Suprapubic skin (tissue), 4 donors: Measurements from ENCODE around the gene MTTP.

Experiments
- EP300 ChIP-seq: sonication (generic); formaldehyde crosslinking; IDR thresholded peaks from one replicate; pipeline ENCODE4 v1.6.1; 2017; ENCODE audit warnings: antibody characterized with exemption
- POLR2A ChIP-seq, 2 donors: fragments of 450-650 bp; IDR thresholded peaks; one replicate each; pipeline ENCODE4 v1.6.1; 2017; ENCODE audit warnings: antibody characterized with exemption in 2 of 2, mild to moderate bottlenecking in 2 of 2, moderate library complexity in 2 of 2
- POLR2AphosphoS5 ChIP-seq, 3 donors: sonication (generic); formaldehyde crosslinking; IDR thresholded peaks; one replicate each; pipeline ENCODE4 v1.6.1; 2017; ENCODE audit warnings: antibody characterized with exemption in 3 of 3
- TF ChIP-seq, protein P1 (sequence below), 2 donors: fragments of 200-600 bp in 1 of 2; fragments of 450-650 bp in 1 of 2; sonication (generic) in 1 of 2; IDR thresholded peaks; one replicate each; pipeline ENCODE4 v1.5.1; 2016 to 2019; ENCODE audit warnings: antibody characterized with exemption in 2 of 2, mild to moderate bottlenecking in 1 of 2, moderate library complexity in 1 of 2

DNA sequence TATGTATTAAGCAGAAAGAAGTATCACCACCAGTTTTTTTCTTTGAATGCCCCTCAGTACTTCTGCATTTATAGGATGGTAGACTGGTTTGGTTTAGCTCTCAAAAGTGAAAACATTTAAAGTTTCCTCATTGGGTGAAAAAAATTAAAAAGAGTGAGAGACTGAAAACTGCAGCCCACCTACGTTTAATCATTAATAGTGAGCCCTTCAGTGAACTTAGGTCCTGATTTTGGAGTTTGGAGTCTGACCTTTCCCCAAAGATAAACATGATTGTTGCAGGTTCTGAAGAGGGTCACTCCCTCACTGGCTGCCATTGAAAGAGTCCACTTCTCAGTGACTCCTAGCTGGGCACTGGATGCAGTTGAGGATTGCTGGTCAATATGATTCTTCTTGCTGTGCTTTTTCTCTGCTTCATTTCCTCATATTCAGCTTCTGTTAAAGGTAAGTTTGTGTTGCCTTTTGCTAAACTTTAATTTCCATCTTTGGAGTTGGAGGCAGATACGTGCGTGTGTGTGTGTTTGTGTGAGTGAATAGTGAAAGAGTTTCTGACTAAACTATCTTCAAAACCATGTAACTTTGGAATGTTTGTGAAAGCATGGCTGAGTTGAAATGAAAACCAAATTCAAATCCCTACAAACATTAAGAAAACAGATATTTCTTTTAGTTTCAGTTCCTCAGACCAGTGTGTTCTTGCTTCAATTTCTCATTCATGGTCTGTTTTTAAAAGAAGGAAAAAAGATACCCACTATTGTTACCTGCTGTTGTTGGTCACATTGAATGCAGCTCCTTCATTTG is at the start of gene MTTP:
- TF ChIP-seq, protein P1, sequence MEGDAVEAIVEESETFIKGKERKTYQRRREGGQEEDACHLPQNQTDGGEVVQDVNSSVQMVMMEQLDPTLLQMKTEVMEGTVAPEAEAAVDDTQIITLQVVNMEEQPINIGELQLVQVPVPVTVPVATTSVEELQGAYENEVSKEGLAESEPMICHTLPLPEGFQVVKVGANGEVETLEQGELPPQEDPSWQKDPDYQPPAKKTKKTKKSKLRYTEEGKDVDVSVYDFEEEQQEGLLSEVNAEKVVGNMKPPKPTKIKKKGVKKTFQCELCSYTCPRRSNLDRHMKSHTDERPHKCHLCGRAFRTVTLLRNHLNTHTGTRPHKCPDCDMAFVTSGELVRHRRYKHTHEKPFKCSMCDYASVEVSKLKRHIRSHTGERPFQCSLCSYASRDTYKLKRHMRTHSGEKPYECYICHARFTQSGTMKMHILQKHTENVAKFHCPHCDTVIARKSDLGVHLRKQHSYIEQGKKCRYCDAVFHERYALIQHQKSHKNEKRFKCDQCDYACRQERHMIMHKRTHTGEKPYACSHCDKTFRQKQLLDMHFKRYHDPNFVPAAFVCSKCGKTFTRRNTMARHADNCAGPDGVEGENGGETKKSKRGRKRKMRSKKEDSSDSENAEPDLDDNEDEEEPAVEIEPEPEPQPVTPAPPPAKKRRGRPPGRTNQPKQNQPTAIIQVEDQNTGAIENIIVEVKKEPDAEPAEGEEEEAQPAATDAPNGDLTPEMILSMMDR (IDR thresholded peaks at IDR 0.05), result no peak
- TF ChIP-seq POLR2A (IDR thresholded peaks at IDR 0.05) (no peak), EP300 (no peak), POLR2AphosphoS5 (IDR thresholded peaks at IDR 0.05) (no peak)
